HG03378 (cell line): ENCODE measurements around the gene MYO1C.
"Not testable (repeated sequence)": the region's sequence is repeated elsewhere in the genome, so short reads cannot be mapped to it uniquely, and the experiment has no call there.

Experiments
- ATAC-seq: cut with Tn5 transposase; IDR thresholded peaks from one replicate; pipeline ENCODE4 v1.9.1; 2021; ENCODE audit warnings: mild to moderate bottlenecking, moderate library complexity; ENCODE audit not compliant: unreplicated experiment

Gene MYO1C

GRCh38 chr17:1467258-1467657 lies 25.2 kb downstream of the MYO1C start:
- no peak for ATAC-seq

- no peak for ATAC-seq
These were observed 28.3 kb downstream of the MYO1C start for GRCh38 chr17:1464186-1464585.

GRCh38 chr17:1462164-1463112 lies 30.0 kb downstream of the MYO1C start:
- ATAC-seq = no peak

- ATAC-seq = no peak
These were observed 31.1 kb downstream of the MYO1C start for GRCh38 chr17:1461198-1461944.

GRCh38 chr17:1460233-1460632 lies 32.3 kb downstream of the MYO1C start:
- ATAC-seq = no peak

- peak; percentile 57 for ATAC-seq
These were observed 36.5 kb downstream of the MYO1C start, which contains the start of gene CRK for GRCh38 chr17:1455797-1456599. Gene CRK, minus strand, starts transcription at chr17:1456232. Its CDS starts 115 bp downstream, at chr17:1456117.

GRCh38 chr17:1455291-1455796 lies 37.1 kb downstream of the MYO1C start:
- ATAC-seq = peak; percentile 41

GRCh38 chr17:1454541-1454940 lies 37.9 kb downstream of the MYO1C start:
- ATAC-seq = no peak

- not testable (repeated sequence) for ATAC-seq
These were observed 38.8 kb downstream of the MYO1C start for GRCh38 chr17:1453694-1454093.

- ATAC-seq = no peak
These were observed 39.6 kb downstream of the MYO1C start for GRCh38 chr17:1452836-1453235.

- not testable (repeated sequence) for ATAC-seq
These were observed 42.2 kb downstream of the MYO1C start for GRCh38 chr17:1450261-1450660.

- ATAC-seq = no peak
These were observed 43.0 kb downstream of the MYO1C start for GRCh38 chr17:1449412-1449967.

- ATAC-seq = no peak
These were observed 45.4 kb downstream of the MYO1C start for GRCh38 chr17:1447052-1447451.

- no peak for ATAC-seq
These were observed 46.3 kb downstream of the MYO1C start for GRCh38 chr17:1446201-1446600.

- ATAC-seq = not testable (repeated sequence)
These were observed 46.8 kb downstream of the MYO1C start for GRCh38 chr17:1445695-1446094.

GRCh38 chr17:1442721-1443120 lies 49.8 kb downstream of the MYO1C start:
- ATAC-seq = not testable (repeated sequence)

- no peak for ATAC-seq
These were observed 50.3 kb downstream of the MYO1C start for GRCh38 chr17:1442187-1442586.

- no peak for ATAC-seq
These were observed 51.6 kb downstream of the MYO1C start for GRCh38 chr17:1440921-1441320.

- no peak for ATAC-seq
These were observed 53.8 kb downstream of the MYO1C start for GRCh38 chr17:1438593-1439083.

- no peak for ATAC-seq
These were observed 57.2 kb downstream of the MYO1C start for GRCh38 chr17:1435326-1435725.
